Spleen (tissue), 11 donors: ENCODE data around the gene PAPOLG. TPM values are rescaled to one million over a fixed set of nuclear protein-coding genes. Genes with fewer than 3 reads are reported as not detected.
"Not testable (repeated sequence)": the region's sequence is repeated elsewhere in the genome, so short reads cannot be mapped to it uniquely, and the experiment has no call there.

Experiments
- DNase-seq: peaks from one replicate; pipeline ENCODE4 v3.0.0-alpha.2; 2020
- H3K27ac ChIP-seq, 8 donors: fragments of 200-600 bp; sonication (generic) in 7 of 8; 1 replicate in 4 of 8; 2 replicates in 4 of 8; pipeline versions ENCODE4 v1.5.0 to v1.8.0; 2016 to 2021; ENCODE audit warnings: inconsistent platforms in 4 of 8, mild to moderate bottlenecking in 4 of 8, moderate library complexity in 1 of 8
- H3K27me3 ChIP-seq, 7 donors: fragments of 200-600 bp; sonication (generic) in 6 of 7; replicated peaks in 1 of 7; 1 replicate in 4 of 7; 2 replicates in 3 of 7; pipeline versions ENCODE4 v1.5.0 to v1.8.0; 2016 to 2021; ENCODE audit warnings: inconsistent platforms in 3 of 7, mild to moderate bottlenecking in 1 of 7
- H3K36me3 ChIP-seq, 6 donors: fragments of 200-600 bp; sonication (generic) in 5 of 6; 1 replicate in 4 of 6; 2 replicates in 2 of 6; pipeline versions ENCODE4 v1.5.0 to v1.8.0; 2016 to 2021; ENCODE audit warnings: inconsistent platforms in 2 of 6
- H3K4me1 ChIP-seq, 6 donors: fragments of 200-600 bp; sonication (generic) in 5 of 6; 1 replicate in 3 of 6; 2 replicates in 3 of 6; pipeline versions ENCODE4 v1.5.0 to v1.8.0; 2016 to 2021; ENCODE audit warnings: inconsistent platforms in 3 of 6
- H3K4me3 ChIP-seq, 8 donors: fragments of 200-600 bp; sonication (generic) in 7 of 8; 1 replicate in 4 of 8; 2 replicates in 4 of 8; pipeline versions ENCODE4 v1.5.0 to v1.8.0; 2016 to 2021; ENCODE audit warnings: inconsistent platforms in 4 of 8, mild to moderate bottlenecking in 4 of 8, moderate library complexity in 2 of 8
- H3K9me3 ChIP-seq, 8 donors: fragments of 200-600 bp; sonication (generic) in 7 of 8; 1 replicate in 4 of 8; 2 replicates in 4 of 8; pipeline versions ENCODE4 v1.5.0 to v1.8.0; 2016 to 2021; ENCODE audit warnings: inconsistent platforms in 4 of 8
- POLR2A ChIP-seq, 3 donors: fragments of 450-650 bp; IDR thresholded peaks; one replicate each; pipeline ENCODE4 v1.5.1; 2017; ENCODE audit warnings: antibody characterized with exemption in 3 of 3, mild to moderate bottlenecking in 1 of 3
- POLR2AphosphoS5 ChIP-seq, 3 donors: sonication (generic); formaldehyde crosslinking; IDR thresholded peaks; one replicate each; pipeline ENCODE4 v1.5.1; 2017; ENCODE audit warnings: antibody characterized with exemption in 3 of 3
- WGBS, 5 donors: extraction: QIAGEN DNeasy Blood & Tissue Kit in 3 of 5; methylation state at CpG; one replicate each; pipeline versions ENCODE4 v1.1.5 to v1.1.7; 2013 to 2018; 5-methylcytosine and 5-hydroxymethylcytosine counted together
- intact Hi-C: fragments of 100-400 bp; cut with DNase I; formaldehyde crosslinking; loops from one replicate; pipeline ENCODE4 v1.15.0; 2023; ENCODE audit warnings: low total_unique reads
- polyA plus RNA-seq, 3 donors: library from polyadenylated mRNA; stranded (reverse); fragments of 200-250 nt; gene quantifications; one replicate each; pipeline ENCODE4 v1.2.1, GENCODE V29; 2013
- total RNA-seq, 7 donors: library from RNA; depleted of rRNA in 3 of 7; stranded (reverse); fragments of >200 nt in 3 of 7; fragmentation: NEBNext Ultra II Directional in 4 of 7; extraction: Animal tissue kit (Norgen Biotek cat#: 25700) in 4 of 7; gene quantifications; one replicate each; pipeline versions ENCODE4 v1.1.0 to v1.2.1, GENCODE V29; 2016 to 2021
- TF ChIP-seq, protein P1 (sequence below), 11 experiments: fragments of 200-600 bp in 7 of 11; fragments of 450-650 bp in 4 of 11; sonication (generic) in 4 of 11; IDR thresholded peaks in 8 of 11; conservative IDR thresholded peaks in 3 of 11; 1 replicate in 7 of 11; 2 replicates in 4 of 11; pipeline versions ENCODE4 v1.4.0 to v1.8.0; 2016 to 2021; ENCODE audit warnings: antibody characterized with exemption in 11 of 11, inconsistent platforms in 4 of 11, mild to moderate bottlenecking in 1 of 11
- donor health status: healthy with polysubstance abuse.
- donor health status: DM: no; HTN: no; CAD: no; lungs with moderate emphysema.
- donor health status: DM: no; HTN: no; CAD: no.
- donor health status: Bipolar disorder and iron deficiency.
- donor health status: healthy.
- donor health status: DM: no; HTN: no; CAD: no.
- donor health status: DM: yes; HTN: yes; CAD: no.

The PAPOLG gene
- total and polyA plus RNA-seq, 10 donors, result 4.2 to 27.9 (median 21.3) TPM

DNA sequence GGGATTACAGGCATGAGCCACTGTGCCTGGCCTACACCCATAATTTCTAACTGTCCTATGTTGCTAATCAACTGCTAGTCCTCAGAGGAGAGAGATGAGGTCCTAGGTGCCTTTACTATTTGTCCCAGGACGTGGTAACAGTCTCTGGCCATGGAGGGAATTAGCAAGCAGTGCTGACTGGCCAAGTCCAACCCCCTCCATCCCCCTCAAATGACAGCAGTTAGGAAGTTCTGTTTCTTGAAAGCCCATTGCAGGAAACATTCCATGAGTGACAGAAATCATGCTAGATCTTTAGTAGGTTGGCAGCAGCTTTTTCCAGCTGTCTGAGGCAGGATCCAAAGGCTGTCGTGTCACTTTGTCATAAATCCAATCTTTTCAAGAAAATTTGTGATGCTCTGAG is 69.6 kb downstream of the PAPOLG start:
- H3K27me3 ChIP-seq, result no peaks in the 10 kb centered on the region
- intact Hi-C loops, result no loop called here
- WGBS, 5 donors, result 57 to 76% (median 74%) methylated on average over 1 to 2 of the region's 2 CpGs
- no peak overlapping the region for H3K4me3 ChIP-seq
- TF ChIP-seq POLR2A (IDR thresholded peaks at IDR 0.05) (no peak), POLR2AphosphoS5 (IDR thresholded peaks at IDR 0.05) (no peak)
- TF ChIP-seq, protein P1, sequence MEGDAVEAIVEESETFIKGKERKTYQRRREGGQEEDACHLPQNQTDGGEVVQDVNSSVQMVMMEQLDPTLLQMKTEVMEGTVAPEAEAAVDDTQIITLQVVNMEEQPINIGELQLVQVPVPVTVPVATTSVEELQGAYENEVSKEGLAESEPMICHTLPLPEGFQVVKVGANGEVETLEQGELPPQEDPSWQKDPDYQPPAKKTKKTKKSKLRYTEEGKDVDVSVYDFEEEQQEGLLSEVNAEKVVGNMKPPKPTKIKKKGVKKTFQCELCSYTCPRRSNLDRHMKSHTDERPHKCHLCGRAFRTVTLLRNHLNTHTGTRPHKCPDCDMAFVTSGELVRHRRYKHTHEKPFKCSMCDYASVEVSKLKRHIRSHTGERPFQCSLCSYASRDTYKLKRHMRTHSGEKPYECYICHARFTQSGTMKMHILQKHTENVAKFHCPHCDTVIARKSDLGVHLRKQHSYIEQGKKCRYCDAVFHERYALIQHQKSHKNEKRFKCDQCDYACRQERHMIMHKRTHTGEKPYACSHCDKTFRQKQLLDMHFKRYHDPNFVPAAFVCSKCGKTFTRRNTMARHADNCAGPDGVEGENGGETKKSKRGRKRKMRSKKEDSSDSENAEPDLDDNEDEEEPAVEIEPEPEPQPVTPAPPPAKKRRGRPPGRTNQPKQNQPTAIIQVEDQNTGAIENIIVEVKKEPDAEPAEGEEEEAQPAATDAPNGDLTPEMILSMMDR (IDR thresholded peaks at IDR 0.05 in 8 of 11, conservative IDR thresholded peaks at IDR 0.05 in 3 of 11), result no peak
- H3K4me1 ChIP-seq, result peaks cover 0 to 13% (median 0%) of the 10 kb centered on the region in 6 donors
- H3K36me3 ChIP-seq, result no peaks in the 10 kb centered on the region
- H3K27ac ChIP-seq, result no peak overlapping the region
- H3K9me3 ChIP-seq, result no peaks in the 10 kb centered on the region
- DNase-seq, result no peak

DNA sequence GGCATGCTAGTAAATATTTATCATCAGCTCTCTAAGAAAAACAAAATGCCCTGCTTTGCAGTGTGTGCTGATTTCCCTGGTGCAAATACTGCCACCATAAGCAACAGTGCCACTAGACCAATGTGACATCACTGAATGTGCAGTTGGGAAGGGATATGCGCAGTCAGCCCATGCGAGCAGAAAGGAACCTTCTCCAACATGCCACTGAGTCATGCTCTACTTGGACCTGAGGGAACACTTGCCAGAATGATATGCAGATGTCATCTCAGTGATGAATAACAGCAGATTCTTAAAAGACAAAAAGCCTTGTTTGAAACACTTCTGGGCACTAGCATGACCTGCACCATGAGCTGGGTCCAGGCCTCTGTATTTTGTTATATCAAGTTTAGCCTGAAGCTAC is 70.0 kb downstream of the PAPOLG start:
- Histone ChIP-seq H3K27ac (no peak overlapping the region), H3K9me3 (no peaks in the 10 kb centered on the region), H3K4me1 (peaks cover 0 to 13% (median 0%) of the 10 kb centered on the region in 6 donors), H3K36me3 (no peaks in the 10 kb centered on the region), H3K27me3 (no peaks in the 10 kb centered on the region), H3K4me3 (no peak overlapping the region)
- intact Hi-C loops, result no loop called here
- TF ChIP-seq POLR2AphosphoS5 (IDR thresholded peaks at IDR 0.05) (no peak), POLR2A (IDR thresholded peaks at IDR 0.05) (no peak)
- TF ChIP-seq, protein P1 (IDR thresholded peaks at IDR 0.05 in 8 of 11, conservative IDR thresholded peaks at IDR 0.05 in 3 of 11), result no peak
- 90 to 100% (median 93%) methylated on average over 2 of the region's 2 CpGs for WGBS, 5 donors
- no peak for DNase-seq

DNA sequence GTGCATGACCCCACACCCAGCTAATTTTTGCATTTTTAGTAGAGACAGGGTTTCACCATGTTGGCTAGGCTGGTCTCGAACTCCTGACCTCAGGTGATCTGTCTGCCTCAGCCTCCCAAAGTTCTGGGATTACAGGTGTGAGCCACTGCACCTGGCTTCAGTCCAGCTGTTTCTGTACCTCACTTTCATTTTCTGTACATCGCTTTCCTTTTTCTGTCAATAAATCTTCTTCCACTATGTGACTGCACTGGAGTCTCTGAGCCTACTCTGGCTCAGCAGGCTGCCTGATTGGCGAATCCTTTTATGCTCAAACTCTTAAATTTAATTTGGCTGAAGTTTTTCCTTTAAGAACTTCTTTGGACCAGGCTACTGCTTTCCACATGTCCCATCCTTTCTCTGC is 70.8 kb downstream of the PAPOLG start:
- intact Hi-C loops, H3K27me3 ChIP-seq, DNase-seq, H3K4me3 ChIP-seq, H3K36me3 ChIP-seq, H3K27ac ChIP-seq, H3K4me1 ChIP-seq, H3K9me3 ChIP-seq: not testable (repeated sequence)
- WGBS, 5 donors, result 77 to 87% (median 82%) methylated on average over 3 of the region's 3 CpGs

DNA sequence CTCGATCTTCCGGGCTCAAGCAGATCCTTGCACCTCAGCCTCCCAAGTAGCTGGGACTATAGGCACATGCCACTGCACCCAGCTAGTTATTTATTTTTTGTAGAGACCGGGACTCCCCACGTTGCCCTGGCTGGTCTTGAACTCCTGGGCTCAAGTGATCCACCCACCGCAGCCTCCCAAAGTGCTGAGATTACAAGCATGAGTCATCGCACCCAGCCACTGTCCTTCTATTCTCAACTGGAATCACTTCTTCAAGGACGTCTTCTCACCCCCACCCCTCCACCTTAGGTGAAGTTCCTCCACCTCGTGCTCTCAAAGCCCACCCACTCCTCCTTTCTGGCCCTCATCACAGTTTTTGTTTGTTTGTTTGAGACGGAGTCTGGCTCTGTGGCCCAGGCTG is 71.3 kb downstream of the PAPOLG start:
- 77 to 90% (median 85%) methylated on average over 9 of the region's 9 CpGs for WGBS, 5 donors
- Histone ChIP-seq H3K4me3 (no peak overlapping the region), H3K9me3 (no peaks in the 10 kb centered on the region), H3K4me1 (peaks cover 0 to under 1% (median 0%) of the 10 kb centered on the region in 6 donors), H3K27ac (no peak overlapping the region), H3K36me3 (no peaks in the 10 kb centered on the region), H3K27me3 (no peaks in the 10 kb centered on the region)
- intact Hi-C loops, result no loop called here
- no peak for TF ChIP-seq POLR2AphosphoS5 (IDR thresholded peaks at IDR 0.05)
- TF ChIP-seq POLR2A (IDR thresholded peaks at IDR 0.05), result no peak
- TF ChIP-seq, protein P1 (IDR thresholded peaks at IDR 0.05 in 8 of 11, conservative IDR thresholded peaks at IDR 0.05 in 3 of 11), result no peak
- DNase-seq, result no peak

DNA sequence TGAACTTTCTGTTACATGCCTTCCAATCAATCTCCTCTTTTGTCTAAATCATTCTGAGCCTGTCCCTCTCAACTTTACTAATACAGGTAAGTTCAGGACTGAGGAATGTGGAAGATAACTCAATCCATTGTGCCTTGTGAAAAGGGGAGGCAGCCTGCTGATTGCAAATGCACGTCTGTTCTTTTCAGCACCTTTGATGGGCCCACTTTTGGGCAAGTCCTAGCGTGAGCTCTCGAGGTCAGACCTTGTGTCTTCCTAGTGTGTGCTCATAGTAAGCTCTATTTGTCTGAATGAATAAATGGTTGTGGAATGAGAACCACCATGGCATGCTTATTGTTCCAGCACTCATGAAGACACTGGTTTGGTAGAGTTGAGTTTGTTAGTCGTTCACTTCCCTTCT is 74.9 kb downstream of the PAPOLG start:
- 87 to 95% (median 92%) methylated on average over 4 of the region's 4 CpGs for WGBS, 5 donors
- no peak overlapping the region for H3K4me3 ChIP-seq
- H3K4me1 ChIP-seq, result peaks cover 0 to 14% (median 7%) of the 10 kb centered on the region in 6 donors
- H3K9me3 ChIP-seq, result no peaks in the 10 kb centered on the region
- TF ChIP-seq POLR2AphosphoS5 (IDR thresholded peaks at IDR 0.05) (no peak), POLR2A (IDR thresholded peaks at IDR 0.05) (no peak)
- TF ChIP-seq, protein P1 (IDR thresholded peaks at IDR 0.05 in 8 of 11, conservative IDR thresholded peaks at IDR 0.05 in 3 of 11), result no peak
- no peak for DNase-seq
- intact Hi-C loops, result no loop called here
- H3K27ac ChIP-seq, result no peak overlapping the region
- no peaks in the 10 kb centered on the region for H3K36me3 ChIP-seq
- no peaks in the 10 kb centered on the region for H3K27me3 ChIP-seq
